Gastroesophageal sphincter (tissue), 2 donors: ENCODE results near the gene NEURL1.

Experiments
- EP300 ChIP-seq: sonication (generic); formaldehyde crosslinking; IDR thresholded peaks from one replicate; pipeline ENCODE4 v1.6.1; 2017; ENCODE audit warnings: antibody characterized with exemption, mild to moderate bottlenecking
- POLR2A ChIP-seq, 2 donors: fragments of 450-650 bp; IDR thresholded peaks; one replicate each; pipeline ENCODE4 v1.6.1; 2017; ENCODE audit warnings: antibody characterized with exemption in 2 of 2, mild to moderate bottlenecking in 2 of 2, moderate library complexity in 1 of 2
- POLR2AphosphoS5 ChIP-seq: sonication (generic); formaldehyde crosslinking; IDR thresholded peaks from one replicate; pipeline ENCODE4 v1.6.1; 2017; ENCODE audit warnings: antibody characterized with exemption

GRCh38 chr10:103620352-103620740 lies 126.8 kb downstream of the NEURL1 start:
- TF ChIP-seq POLR2AphosphoS5 (no peak), POLR2A (IDR thresholded peaks at IDR 0.05) (no peak), EP300 (no peak)
